ENCODE results near the gene C10orf90. TPM values are rescaled to one million over a fixed set of nuclear protein-coding genes. Genes with fewer than 3 reads are reported as not detected.
"Not testable (repeated sequence)": the region's sequence is repeated elsewhere in the genome, so short reads cannot be mapped to it uniquely, and the experiment has no call there.

Gene C10orf90
- total RNA-seq, 1 donor from 2014 or later, result 3.9 TPM

DNA sequence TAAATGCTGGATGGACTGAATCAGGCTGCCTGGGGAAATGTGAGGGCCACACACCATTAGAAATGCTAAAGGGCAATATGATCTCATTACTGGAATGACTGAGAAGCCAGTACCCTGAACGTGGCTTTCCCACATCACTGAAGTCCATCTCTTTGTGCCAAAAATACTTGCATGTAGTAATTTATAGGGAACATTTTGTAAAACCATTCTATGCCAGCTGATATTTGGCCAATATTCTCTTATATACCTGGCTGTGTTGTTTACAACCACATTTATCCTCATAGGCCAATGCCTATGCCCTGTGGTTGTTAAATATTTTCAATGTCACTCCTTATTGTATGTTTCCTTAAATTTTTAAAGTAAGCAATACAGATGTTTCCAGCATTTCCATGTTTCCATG is 111.6 kb downstream of the C10orf90 start:
- DNase-seq (ENCODE audit: low spot score), result no peak

DNA sequence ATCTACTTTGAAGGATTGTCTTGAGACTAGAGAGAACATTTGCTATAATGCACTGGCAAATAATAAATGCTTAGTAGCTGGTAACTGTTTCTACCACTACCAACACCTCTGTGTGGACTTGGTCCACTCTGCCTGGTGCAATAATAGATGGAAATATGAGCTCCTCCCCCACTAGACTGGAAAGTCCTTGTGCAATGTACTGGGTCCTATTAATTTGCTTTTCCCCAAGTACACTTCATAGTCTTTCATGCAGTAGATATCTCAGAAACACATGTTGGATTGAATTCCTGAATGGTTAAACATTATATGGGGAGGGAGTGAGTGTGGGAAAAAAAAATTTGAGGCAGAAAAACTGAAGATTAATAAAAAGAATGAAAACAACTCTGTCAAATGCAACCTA is 119.3 kb downstream of the C10orf90 start:
- DNase-seq (ENCODE audit: low spot score), result no peak

GRCh38 chr10:126550586-126550985 is 119.9 kb downstream of the C10orf90 start:
- not testable (repeated sequence) for DNase-seq (ENCODE audit: low spot score)

DNA sequence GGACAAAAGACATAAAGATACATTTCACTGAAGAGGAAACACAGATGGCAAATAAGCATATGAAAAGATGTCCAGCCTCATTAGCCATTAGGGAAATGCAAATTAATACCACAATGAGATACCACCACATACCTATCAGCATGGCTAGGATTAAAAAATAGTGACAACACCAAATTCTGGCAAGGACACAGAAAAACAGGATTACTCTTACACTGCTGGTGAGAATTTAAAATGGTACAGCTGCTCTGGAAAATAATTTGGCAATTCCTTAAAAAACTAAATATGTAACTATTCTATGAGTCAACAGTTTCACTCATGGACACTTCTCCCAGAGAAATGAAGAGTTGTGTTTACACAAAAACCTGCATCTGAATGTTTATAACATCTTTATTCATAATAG is 121.1 kb downstream of the C10orf90 start:
- no peak for DNase-seq (ENCODE audit: low spot score)

DNA sequence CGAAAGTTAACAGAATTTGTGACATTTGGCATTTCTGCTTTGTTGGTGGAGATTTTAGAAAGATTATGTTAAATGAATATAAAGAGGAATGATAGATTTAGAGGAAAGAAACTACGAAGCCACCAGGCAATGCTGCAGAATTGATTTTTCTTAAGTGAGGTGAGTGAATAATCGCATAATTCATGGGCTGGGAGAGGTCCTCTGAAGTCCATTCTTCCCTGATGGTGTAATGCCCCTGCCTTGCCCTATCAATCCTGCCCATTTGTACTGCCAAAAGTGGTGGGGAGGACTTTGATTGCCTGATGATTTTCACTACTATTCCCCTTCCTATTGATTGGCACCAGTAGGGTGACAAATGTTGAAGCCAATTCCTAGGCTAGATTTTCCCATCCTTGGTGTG is 125.9 kb downstream of the C10orf90 start:
- no peak for DNase-seq (ENCODE audit: low spot score)

GRCh38 chr10:126538439-126539135 is 131.9 kb downstream of the C10orf90 start:
- DNase-seq (ENCODE audit: low spot score), result no peak

- DNase-seq (ENCODE audit: low spot score), result no peak
Observed at GRCh38 chr10:126536656-126537055, 133.8 kb downstream of the C10orf90 start.

GRCh38 chr10:126536148-126536547 is 134.3 kb downstream of the C10orf90 start:
- no peak for DNase-seq (ENCODE audit: low spot score)

- no peak for DNase-seq (ENCODE audit: low spot score)
Observed at GRCh38 chr10:126533644-126534043, 136.8 kb downstream of the C10orf90 start.

DNA sequence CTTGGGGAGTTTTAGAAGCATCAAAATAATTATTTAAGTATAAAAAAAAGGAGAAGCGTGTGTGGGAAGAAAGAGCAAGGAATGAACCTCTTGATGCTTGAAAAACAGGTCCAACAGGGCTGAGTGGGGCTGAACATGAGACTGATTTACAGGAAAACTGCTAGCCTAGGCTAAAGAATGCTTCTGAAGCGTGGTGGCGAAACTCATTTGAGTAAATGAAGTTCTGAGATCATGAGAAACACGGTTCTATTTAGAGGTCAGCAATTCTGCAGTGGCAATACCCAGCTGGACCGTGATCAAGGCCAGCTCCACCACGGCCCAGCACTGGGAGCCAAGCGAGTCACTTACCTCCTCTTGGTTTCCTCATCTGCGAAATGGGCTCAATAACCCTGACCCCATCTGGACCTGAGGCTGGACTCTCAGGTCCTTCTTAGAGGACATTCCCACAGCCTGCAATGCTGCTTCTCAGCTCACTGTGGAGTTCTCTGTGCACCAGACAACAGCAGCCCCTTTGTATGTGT is 142.1 kb downstream of the C10orf90 start:
- DNase-seq (ENCODE audit: low spot score), result no peak

GRCh38 chr10:126527645-126528314 is 142.7 kb downstream of the C10orf90 start:
- no peak for DNase-seq (ENCODE audit: low spot score)

- DNase-seq (ENCODE audit: low spot score), result no peak
Observed at GRCh38 chr10:126525326-126525725, 145.2 kb downstream of the C10orf90 start.

GRCh38 chr10:126524526-126524925 is 146.0 kb downstream of the C10orf90 start:
- no peak for DNase-seq (ENCODE audit: low spot score)

DNA sequence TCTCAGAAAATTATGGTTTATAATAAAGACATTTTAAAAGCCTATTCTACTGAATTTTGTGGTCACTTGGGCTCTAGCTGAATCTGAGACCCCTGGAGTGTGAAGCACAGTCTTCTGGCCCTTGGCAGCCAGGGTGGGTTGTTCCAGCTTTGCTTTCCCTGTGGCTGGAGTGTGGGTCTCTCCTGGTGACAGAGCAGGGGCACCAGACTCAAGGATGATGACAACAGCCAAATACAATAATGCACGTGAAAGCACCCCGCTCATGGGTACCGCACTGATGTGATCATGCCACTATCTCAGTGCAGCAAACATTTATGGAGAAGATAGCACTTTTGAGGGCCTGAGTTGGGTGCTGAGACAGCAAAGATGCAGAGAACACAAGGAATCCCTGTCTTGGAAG is 147.4 kb downstream of the C10orf90 start:
- no peak for DNase-seq (ENCODE audit: low spot score)

GRCh38 chr10:126521399-126521798 is 149.1 kb downstream of the C10orf90 start:
- DNase-seq (ENCODE audit: low spot score), result no peak

GRCh38 chr10:126520751-126521317 is 149.7 kb downstream of the C10orf90 start:
- DNase-seq (ENCODE audit: low spot score), result no peak

DNA sequence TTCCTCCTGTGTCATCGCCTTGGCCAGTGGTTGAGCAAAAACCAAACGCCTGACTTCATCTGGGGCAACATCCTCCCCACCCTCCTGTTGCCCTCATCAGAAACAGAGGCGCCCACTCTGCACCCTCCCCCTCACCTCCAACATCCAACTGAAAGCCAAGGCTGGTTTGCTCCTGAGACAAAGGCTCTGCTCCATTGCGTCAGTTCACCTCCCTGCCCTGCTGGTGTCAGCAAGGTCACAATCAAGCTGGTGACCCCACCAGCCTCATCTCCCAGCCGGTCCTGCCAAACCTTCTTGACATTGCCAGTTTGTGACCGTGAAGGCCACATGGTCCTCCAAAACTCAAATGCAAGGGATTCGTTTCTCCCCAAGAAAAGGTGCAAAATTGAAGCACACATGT is 150.5 kb downstream of the C10orf90 start:
- no peak for DNase-seq (ENCODE audit: low spot score)

DNA sequence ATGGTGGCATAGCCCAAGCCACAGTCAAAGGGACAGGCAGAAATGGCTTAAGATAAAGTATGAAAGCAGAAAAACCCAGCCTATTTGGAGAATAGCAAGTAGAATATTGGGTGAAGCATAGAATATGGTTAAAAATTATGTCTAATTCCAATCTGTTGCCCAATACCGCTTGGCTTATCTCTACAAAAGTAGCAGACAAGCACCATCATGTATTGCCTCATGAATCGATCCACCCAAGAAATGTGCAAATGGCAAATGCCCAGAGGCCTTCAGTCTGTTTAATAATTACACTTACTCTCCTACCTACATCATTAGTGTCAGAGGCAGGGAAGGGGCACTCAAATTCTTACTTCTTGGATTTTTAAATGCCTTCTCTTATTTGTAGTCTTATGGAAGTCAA is 151.3 kb downstream of the C10orf90 start:
- no peak for DNase-seq (ENCODE audit: low spot score)

- no peak for DNase-seq (ENCODE audit: low spot score)
Observed at GRCh38 chr10:126518218-126519080, 152.0 kb downstream of the C10orf90 start.

DNA sequence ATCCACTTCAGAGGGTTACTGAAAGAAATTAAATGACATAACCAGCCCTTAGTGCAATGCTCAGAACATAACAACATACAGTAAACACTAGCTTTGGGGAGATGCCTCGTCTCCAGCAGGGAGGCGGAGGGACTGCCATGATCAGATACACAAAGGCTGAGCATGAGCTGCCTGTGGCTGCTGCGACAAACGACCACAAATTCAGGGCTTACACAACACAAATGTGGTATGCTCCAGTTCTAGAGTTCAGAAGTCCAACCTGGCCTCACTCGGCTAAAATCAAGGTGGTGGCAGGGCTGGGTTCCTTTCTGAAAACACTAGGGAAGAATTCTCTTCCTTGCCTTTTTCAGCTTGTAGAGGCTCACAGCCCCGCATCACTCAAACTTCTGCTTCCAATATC is 154.0 kb downstream of the C10orf90 start:
- DNase-seq (ENCODE audit: low spot score), result no peak

DNA sequence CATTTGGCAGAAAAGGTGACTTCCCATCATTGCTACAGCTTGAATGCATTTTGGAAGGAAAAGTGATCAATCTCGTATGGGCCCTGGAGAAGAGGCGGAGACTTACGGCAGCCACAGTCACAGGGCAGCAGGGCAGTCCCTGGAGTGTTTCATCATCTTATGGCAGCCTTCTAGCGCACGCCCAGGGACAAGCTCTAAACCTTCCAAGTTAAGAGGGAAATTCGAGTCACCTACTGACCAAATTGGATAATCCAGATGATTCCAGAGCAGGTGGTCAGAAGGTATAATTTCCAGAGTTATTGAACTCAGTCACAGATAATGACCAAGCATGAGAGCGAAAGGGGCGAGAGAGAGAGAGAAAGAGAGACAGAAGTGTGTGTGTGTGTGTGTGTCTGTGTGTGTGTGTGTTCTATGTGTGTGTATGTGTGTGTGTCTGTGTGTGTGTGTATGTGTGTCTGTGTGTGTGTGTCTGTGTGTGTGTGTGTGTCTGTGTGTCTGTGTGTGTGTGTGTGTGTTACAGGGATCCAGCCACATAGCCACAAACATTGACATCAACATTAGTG is 158.5 kb downstream of the C10orf90 start:
- no peak for DNase-seq (ENCODE audit: low spot score)
